GM23338 (cell line): Measurements from ENCODE around the gene RBMS2. TPM values are rescaled to one million over a fixed set of nuclear protein-coding genes. Genes with fewer than 3 reads are reported as not detected.

Experiments used
- ATAC-seq: fragments of 200-7000 bp; cut with Tn5 transposase; 3 replicates; pipeline ENCODE4 v1.9.1; 2020
- DNase-seq: peaks from one replicate; pipeline ENCODE4 v3.0.0-alpha.2; 2015; ENCODE audit warnings: low spot score
- H2AFZ ChIP-seq: fragments of 200-600 bp; sonication (generic); 2 replicates; pipeline ENCODE4 v1.8.0; 2016; ENCODE audit warnings: antibody characterized with exemption, mild to moderate bottlenecking, moderate library complexity
- H3F3A ChIP-seq: fragments of 200-600 bp; sonication (generic); replicated peaks from 2 replicates; pipeline ENCODE4 v1.8.0; 2017; ENCODE audit warnings: antibody characterized with exemption, mixed run types, low read depth
- H3K27ac ChIP-seq: fragments of 200-600 bp; sonication (generic); 2 replicates; pipeline ENCODE4 v1.6.1; 2016; ENCODE audit warnings: low read depth
- H3K27me3 ChIP-seq: fragments of 200-600 bp; sonication (generic); 2 replicates; pipeline ENCODE4 v1.8.0; 2016; ENCODE audit warnings: mild to moderate bottlenecking, mixed run types, moderate library complexity; ENCODE audit not compliant: insufficient read depth
- H3K36me3 ChIP-seq: fragments of 200-600 bp; sonication (generic); 2 replicates; pipeline ENCODE4 v1.8.0; 2016; ENCODE audit warnings: mild to moderate bottlenecking; ENCODE audit not compliant: insufficient read depth
- H3K4me1 ChIP-seq: fragments of 200-600 bp; sonication (generic); 2 replicates; pipeline ENCODE4 v1.8.0; 2016; ENCODE audit warnings: mild to moderate bottlenecking, moderate library complexity; ENCODE audit not compliant: insufficient read depth
- H3K4me2 ChIP-seq: fragments of 200-600 bp; sonication (generic); 2 replicates; pipeline ENCODE4 v1.7.1; 2017; ENCODE audit warnings: mixed run types
- H3K4me3 ChIP-seq: fragments of 200-600 bp; sonication (generic); 2 replicates; pipeline ENCODE4 v1.6.1; 2016; ENCODE audit warnings: mixed run types
- H3K79me2 ChIP-seq: fragments of 200-600 bp; sonication (generic); replicated peaks from 2 replicates; pipeline ENCODE4 v1.8.0; 2017; ENCODE audit warnings: mild to moderate bottlenecking; ENCODE audit not compliant: insufficient read depth
- H3K9me2 ChIP-seq: fragments of 200-600 bp; sonication (generic); 2 replicates; pipeline ENCODE4 v1.8.0; 2017; ENCODE audit not compliant: insufficient read depth
- H4K20me1 ChIP-seq: fragments of 200-600 bp; sonication (generic); replicated peaks from 2 replicates; pipeline ENCODE4 v1.8.0; 2017; ENCODE audit warnings: mild to moderate bottlenecking; ENCODE audit not compliant: insufficient read depth
- H3K27ac Mint-ChIP-seq: 2 replicates; pipeline ENCODE4 v1.8.0; 2020; ENCODE audit warnings: inconsistent platforms, mild to moderate bottlenecking, moderate library complexity, mixed read lengths
- H3K27me3 Mint-ChIP-seq: 3 replicates; pipeline ENCODE4 v1.8.0; 2022; ENCODE audit warnings: low read depth, mild to moderate bottlenecking, moderate library complexity, mixed read lengths, inconsistent platforms; ENCODE audit not compliant: insufficient read depth, poor library complexity
- H3K36me3 Mint-ChIP-seq: 3 replicates; pipeline ENCODE4 v1.8.0; 2021; ENCODE audit warnings: low read depth, mild to moderate bottlenecking, inconsistent platforms, moderate library complexity, mixed read lengths
- H3K4me1 Mint-ChIP-seq: 3 replicates; pipeline ENCODE4 v1.8.0; 2020; ENCODE audit warnings: mild to moderate bottlenecking, inconsistent platforms, mixed read lengths
- H3K4me3 Mint-ChIP-seq: 3 replicates; pipeline ENCODE4 v1.8.0; 2021; ENCODE audit warnings: moderate library complexity, mild to moderate bottlenecking, inconsistent platforms, mixed read lengths
- H3K9me3 Mint-ChIP-seq: 3 replicates; pipeline ENCODE4 v1.8.0; 2020; ENCODE audit warnings: moderate library complexity, mild to moderate bottlenecking, inconsistent platforms, mixed read lengths
- CREB1 ChIP-seq: fragments of 250-450 bp; sonication (Bioruptor Pico); IDR thresholded peaks from 2 replicates; pipeline ENCODE4 v1.5.0; 2020; ENCODE audit warnings: low read depth, mild to moderate bottlenecking, moderate library complexity
- EZH2 ChIP-seq: fragments of 200-600 bp; sonication (generic); IDR thresholded peaks from one replicate; pipeline ENCODE4 v1.8.0; 2017; ENCODE audit warnings: antibody characterized with exemption, mild to moderate bottlenecking, low read depth; ENCODE audit not compliant: unreplicated experiment
- EZH2phosphoT487 ChIP-seq: fragments of 200-600 bp; sonication (generic); IDR thresholded peaks from one replicate; pipeline ENCODE4 v1.8.1; 2018; ENCODE audit warnings: antibody characterized with exemption; ENCODE audit not compliant: unreplicated experiment
- NANOG ChIP-seq: IDR thresholded peaks from 2 replicates; pipeline ENCODE4 v1.6.1; 2016; ENCODE audit warnings: antibody characterized with exemption, borderline replicate concordance
- POLR2AphosphoS5 ChIP-seq: IDR thresholded peaks from 2 replicates; pipeline ENCODE4 v1.6.1; 2016; ENCODE audit warnings: antibody characterized with exemption, low read depth
- STAT1 ChIP-seq: IDR thresholded peaks from one replicate; pipeline ENCODE4 v1.6.1; 2016; ENCODE audit warnings: antibody characterized with exemption; ENCODE audit not compliant: unreplicated experiment
- polyA plus RNA-seq: library from polyadenylated mRNA; unstranded; fragments of >200 nt; fragmentation: Nextera tagmentation; extraction: Ambion mirVana; gene quantifications from 2 replicates; pipeline ENCODE4 v1.2.1, GENCODE V29; 2016
- total RNA-seq: library from RNA; depleted of rRNA; stranded (reverse); fragments of >200 nt; shearing (Covaris generic); gene quantifications from 2 replicates; pipeline ENCODE4 v1.2.3, GENCODE V29; 2014
- TF ChIP-seq, protein P1 (sequence below), 2 experiments: fragments of 200-600 bp in 1 of 2; sonication (generic) in 1 of 2; conservative IDR thresholded peaks; 2 replicates each; pipeline versions ENCODE4 v1.5.1 to v1.6.1; 2016 to 2017; ENCODE audit warnings: antibody characterized with exemption in 2 of 2, low read depth in 2 of 2, mild to moderate bottlenecking in 2 of 2, moderate library complexity in 1 of 2
- TF ChIP-seq, protein P2 (sequence below): fragments of 250-450 bp; sonication (Bioruptor Pico); IDR thresholded peaks from 2 replicates; pipeline ENCODE4 v1.5.0; 2020; ENCODE audit warnings: mild to moderate bottlenecking, moderate library complexity
- TF ChIP-seq, protein P3 (sequence below): IDR thresholded peaks from one replicate; pipeline ENCODE4 v1.6.1; 2018; ENCODE audit warnings: antibody characterized with exemption; ENCODE audit not compliant: unreplicated experiment
- TF ChIP-seq, protein P4 (sequence below): IDR thresholded peaks from 2 replicates; pipeline ENCODE4 v1.6.1; 2016; ENCODE audit warnings: antibody characterized with exemption

RBMS2 gene
- total and polyA plus RNA-seq, 2 experiments from 2014 or later = 9.2 to 16.8 TPM

DNA sequence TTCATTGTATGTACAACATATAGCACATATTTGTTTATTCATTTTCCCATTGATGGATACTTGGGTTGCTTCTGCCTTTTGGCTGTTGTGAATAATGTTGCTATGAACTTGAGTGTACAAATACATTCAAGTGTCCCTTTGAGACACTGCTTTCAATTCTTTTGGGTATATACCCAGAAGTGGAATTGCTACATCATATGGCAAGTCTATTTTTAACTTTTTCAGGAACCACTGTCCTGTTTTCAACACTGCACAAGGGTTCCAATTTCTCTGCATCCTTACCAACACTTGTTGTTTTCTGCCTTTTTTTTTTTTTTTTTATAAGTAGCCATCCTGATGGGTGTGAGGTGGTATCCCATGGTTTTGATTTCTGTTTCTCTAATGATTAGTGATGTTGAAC lies 15.9 kb downstream of the RBMS2 start:
- Histone ChIP-seq H3F3A (0 out of 2 replicates have a peak, but pooled peaks cover 3% of the 10 kb centered on the region), H3K27ac (no peak overlapping the region), H3K9me2 (no peaks in the 10 kb centered on the region), H3K4me3 (no peak overlapping the region), H3K79me2 (peaks cover 25% of the 10 kb centered on the region), H3K4me1 (no peaks in the 10 kb centered on the region), H3K4me2 (no peak overlapping the region), H3K27me3 (no peaks in the 10 kb centered on the region), H3K36me3 (no peaks in the 10 kb centered on the region), H2AFZ (no peak overlapping the region), H4K20me1 (peaks cover 2% of the 10 kb centered on the region; the same call in 1 of the 2 replicates)
- no peaks in the 10 kb centered on the region for H3K36me3 Mint-ChIP-seq
- no peaks in the 10 kb centered on the region for H3K27me3 Mint-ChIP-seq
- H3K4me3 Mint-ChIP-seq = no peak overlapping the region
- DNase-seq = no peak
- no peak for ATAC-seq
- H3K27ac Mint-ChIP-seq = no peak overlapping the region
- TF ChIP-seq NANOG (no peak), EZH2phosphoT487 (no peak), POLR2AphosphoS5 (no peak), CREB1 (CRISPR knock-in tag) (no peak), STAT1 (no peak), EZH2 (no peak)
- TF ChIP-seq, protein P1, sequence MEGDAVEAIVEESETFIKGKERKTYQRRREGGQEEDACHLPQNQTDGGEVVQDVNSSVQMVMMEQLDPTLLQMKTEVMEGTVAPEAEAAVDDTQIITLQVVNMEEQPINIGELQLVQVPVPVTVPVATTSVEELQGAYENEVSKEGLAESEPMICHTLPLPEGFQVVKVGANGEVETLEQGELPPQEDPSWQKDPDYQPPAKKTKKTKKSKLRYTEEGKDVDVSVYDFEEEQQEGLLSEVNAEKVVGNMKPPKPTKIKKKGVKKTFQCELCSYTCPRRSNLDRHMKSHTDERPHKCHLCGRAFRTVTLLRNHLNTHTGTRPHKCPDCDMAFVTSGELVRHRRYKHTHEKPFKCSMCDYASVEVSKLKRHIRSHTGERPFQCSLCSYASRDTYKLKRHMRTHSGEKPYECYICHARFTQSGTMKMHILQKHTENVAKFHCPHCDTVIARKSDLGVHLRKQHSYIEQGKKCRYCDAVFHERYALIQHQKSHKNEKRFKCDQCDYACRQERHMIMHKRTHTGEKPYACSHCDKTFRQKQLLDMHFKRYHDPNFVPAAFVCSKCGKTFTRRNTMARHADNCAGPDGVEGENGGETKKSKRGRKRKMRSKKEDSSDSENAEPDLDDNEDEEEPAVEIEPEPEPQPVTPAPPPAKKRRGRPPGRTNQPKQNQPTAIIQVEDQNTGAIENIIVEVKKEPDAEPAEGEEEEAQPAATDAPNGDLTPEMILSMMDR (conservative IDR thresholded peaks at IDR 0.05; ENCODE audit: low read depth in 2 of 2) = no peak
- TF ChIP-seq, protein P2, sequence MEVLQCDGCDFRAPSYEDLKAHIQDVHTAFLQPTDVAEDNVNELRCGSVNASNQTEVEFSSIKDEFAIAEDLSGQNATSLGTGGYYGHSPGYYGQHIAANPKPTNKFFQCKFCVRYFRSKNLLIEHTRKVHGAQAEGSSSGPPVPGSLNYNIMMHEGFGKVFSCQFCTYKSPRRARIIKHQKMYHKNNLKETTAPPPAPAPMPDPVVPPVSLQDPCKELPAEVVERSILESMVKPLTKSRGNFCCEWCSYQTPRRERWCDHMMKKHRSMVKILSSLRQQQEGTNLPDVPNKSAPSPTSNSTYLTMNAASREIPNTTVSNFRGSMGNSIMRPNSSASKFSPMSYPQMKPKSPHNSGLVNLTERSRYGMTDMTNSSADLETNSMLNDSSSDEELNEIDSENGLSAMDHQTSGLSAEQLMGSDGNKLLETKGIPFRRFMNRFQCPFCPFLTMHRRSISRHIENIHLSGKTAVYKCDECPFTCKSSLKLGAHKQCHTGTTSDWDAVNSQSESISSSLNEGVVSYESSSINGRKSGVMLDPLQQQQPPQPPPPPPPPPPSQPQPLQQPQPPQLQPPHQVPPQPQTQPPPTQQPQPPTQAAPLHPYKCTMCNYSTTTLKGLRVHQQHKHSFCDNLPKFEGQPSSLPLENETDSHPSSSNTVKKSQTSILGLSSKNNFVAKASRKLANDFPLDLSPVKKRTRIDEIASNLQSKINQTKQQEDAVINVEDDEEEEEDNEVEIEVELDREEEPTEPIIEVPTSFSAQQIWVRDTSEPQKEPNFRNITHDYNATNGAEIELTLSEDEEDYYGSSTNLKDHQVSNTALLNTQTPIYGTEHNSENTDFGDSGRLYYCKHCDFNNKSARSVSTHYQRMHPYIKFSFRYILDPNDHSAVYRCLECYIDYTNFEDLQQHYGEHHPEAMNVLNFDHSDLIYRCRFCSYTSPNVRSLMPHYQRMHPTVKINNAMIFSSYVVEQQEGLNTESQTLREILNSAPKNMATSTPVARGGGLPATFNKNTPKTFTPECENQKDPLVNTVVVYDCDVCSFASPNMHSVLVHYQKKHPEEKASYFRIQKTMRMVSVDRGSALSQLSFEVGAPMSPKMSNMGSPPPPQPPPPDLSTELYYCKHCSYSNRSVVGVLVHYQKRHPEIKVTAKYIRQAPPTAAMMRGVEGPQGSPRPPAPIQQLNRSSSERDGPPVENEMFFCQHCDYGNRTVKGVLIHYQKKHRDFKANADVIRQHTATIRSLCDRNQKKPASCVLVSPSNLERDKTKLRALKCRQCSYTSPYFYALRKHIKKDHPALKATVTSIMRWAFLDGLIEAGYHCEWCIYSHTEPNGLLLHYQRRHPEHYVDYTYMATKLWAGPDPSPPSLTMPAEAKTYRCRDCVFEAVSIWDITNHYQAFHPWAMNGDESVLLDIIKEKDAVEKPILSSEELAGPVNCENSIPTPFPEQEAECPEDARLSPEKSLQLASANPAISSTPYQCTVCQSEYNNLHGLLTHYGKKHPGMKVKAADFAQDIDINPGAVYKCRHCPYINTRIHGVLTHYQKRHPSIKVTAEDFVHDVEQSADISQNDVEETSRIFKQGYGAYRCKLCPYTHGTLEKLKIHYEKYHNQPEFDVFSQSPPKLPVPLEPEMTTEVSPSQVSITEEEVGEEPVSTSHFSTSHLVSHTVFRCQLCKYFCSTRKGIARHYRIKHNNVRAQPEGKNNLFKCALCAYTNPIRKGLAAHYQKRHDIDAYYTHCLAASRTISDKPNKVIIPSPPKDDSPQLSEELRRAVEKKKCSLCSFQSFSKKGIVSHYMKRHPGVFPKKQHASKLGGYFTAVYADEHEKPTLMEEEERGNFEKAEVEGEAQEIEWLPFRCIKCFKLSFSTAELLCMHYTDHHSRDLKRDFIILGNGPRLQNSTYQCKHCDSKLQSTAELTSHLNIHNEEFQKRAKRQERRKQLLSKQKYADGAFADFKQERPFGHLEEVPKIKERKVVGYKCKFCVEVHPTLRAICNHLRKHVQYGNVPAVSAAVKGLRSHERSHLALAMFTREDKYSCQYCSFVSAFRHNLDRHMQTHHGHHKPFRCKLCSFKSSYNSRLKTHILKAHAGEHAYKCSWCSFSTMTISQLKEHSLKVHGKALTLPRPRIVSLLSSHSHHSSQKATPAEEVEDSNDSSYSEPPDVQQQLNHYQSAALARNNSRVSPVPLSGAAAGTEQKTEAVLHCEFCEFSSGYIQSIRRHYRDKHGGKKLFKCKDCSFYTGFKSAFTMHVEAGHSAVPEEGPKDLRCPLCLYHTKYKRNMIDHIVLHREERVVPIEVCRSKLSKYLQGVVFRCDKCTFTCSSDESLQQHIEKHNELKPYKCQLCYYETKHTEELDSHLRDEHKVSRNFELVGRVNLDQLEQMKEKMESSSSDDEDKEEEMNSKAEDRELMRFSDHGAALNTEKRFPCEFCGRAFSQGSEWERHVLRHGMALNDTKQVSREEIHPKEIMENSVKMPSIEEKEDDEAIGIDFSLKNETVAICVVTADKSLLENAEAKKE (CRISPR knock-in tag) = no peak
- TF ChIP-seq, protein P3, sequence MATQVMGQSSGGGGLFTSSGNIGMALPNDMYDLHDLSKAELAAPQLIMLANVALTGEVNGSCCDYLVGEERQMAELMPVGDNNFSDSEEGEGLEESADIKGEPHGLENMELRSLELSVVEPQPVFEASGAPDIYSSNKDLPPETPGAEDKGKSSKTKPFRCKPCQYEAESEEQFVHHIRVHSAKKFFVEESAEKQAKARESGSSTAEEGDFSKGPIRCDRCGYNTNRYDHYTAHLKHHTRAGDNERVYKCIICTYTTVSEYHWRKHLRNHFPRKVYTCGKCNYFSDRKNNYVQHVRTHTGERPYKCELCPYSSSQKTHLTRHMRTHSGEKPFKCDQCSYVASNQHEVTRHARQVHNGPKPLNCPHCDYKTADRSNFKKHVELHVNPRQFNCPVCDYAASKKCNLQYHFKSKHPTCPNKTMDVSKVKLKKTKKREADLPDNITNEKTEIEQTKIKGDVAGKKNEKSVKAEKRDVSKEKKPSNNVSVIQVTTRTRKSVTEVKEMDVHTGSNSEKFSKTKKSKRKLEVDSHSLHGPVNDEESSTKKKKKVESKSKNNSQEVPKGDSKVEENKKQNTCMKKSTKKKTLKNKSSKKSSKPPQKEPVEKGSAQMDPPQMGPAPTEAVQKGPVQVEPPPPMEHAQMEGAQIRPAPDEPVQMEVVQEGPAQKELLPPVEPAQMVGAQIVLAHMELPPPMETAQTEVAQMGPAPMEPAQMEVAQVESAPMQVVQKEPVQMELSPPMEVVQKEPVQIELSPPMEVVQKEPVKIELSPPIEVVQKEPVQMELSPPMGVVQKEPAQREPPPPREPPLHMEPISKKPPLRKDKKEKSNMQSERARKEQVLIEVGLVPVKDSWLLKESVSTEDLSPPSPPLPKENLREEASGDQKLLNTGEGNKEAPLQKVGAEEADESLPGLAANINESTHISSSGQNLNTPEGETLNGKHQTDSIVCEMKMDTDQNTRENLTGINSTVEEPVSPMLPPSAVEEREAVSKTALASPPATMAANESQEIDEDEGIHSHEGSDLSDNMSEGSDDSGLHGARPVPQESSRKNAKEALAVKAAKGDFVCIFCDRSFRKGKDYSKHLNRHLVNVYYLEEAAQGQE = no peak
- TF ChIP-seq, protein P4, sequence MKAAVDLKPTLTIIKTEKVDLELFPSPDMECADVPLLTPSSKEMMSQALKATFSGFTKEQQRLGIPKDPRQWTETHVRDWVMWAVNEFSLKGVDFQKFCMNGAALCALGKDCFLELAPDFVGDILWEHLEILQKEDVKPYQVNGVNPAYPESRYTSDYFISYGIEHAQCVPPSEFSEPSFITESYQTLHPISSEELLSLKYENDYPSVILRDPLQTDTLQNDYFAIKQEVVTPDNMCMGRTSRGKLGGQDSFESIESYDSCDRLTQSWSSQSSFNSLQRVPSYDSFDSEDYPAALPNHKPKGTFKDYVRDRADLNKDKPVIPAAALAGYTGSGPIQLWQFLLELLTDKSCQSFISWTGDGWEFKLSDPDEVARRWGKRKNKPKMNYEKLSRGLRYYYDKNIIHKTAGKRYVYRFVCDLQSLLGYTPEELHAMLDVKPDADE = no peak
- no peaks in the 10 kb centered on the region for H3K4me1 Mint-ChIP-seq
- no peaks in the 10 kb centered on the region; the same call in 2 of the 3 replicates for H3K9me3 Mint-ChIP-seq
